Mesendoderm (in vitro differentiated cells): ENCODE measurements around the gene CCDC170. TPM values are rescaled to one million over a fixed set of nuclear protein-coding genes. Genes with fewer than 3 reads are reported as not detected.

Source experiments
- DNase-seq: peaks from one replicate; pipeline ENCODE4 v3.0.0; 2013
- H2AK5ac ChIP-seq: 2 replicates; pipeline ENCODE4 v1.6.1; 2013; ENCODE audit warnings: low read length, inconsistent platforms
- H2BK120ac ChIP-seq: 2 replicates; pipeline ENCODE4 v1.6.1; 2013; ENCODE audit warnings: low read depth, mild to moderate bottlenecking, low read length, moderate library complexity, mixed read lengths
- H2BK15ac ChIP-seq: replicated peaks from 2 replicates; pipeline ENCODE4 v1.6.1; 2013; ENCODE audit warnings: low read depth, mild to moderate bottlenecking, moderate library complexity
- H2BK5ac ChIP-seq: 2 replicates; pipeline ENCODE4 v1.6.1; 2013; ENCODE audit warnings: low read length, inconsistent platforms
- H3K18ac ChIP-seq: 2 replicates; pipeline ENCODE4 v1.6.1; 2013; ENCODE audit warnings: mild to moderate bottlenecking, low read length, mixed read lengths
- H3K23ac ChIP-seq: one replicate; pipeline ENCODE4 v1.6.1; 2013; ENCODE audit warnings: low read length
- H3K27ac ChIP-seq: 2 replicates; pipeline ENCODE4 v1.5.1; 2013; ENCODE audit warnings: low read depth, mild to moderate bottlenecking, inconsistent platforms, low read length, moderate library complexity
- H3K27me3 ChIP-seq: 2 replicates; pipeline ENCODE4 v1.6.1; 2013; ENCODE audit warnings: low read length, control low read depth, mild to moderate bottlenecking, inconsistent platforms; ENCODE audit not compliant: insufficient read depth, poor library complexity
- H3K36me3 ChIP-seq: 2 replicates; pipeline ENCODE4 v1.6.1; 2013; ENCODE audit warnings: low read length, inconsistent platforms; ENCODE audit not compliant: control insufficient read depth, insufficient read depth
- H3K4ac ChIP-seq: one replicate; pipeline ENCODE4 v1.6.1; 2013; ENCODE audit warnings: low read depth, mild to moderate bottlenecking, low read length, moderate library complexity
- H3K4me1 ChIP-seq: 2 replicates; pipeline ENCODE4 v1.6.1; 2013; ENCODE audit warnings: low read depth, low read length, inconsistent platforms; ENCODE audit not compliant: control insufficient read depth
- H3K4me2 ChIP-seq: 2 replicates; pipeline ENCODE4 v1.6.1; 2013; ENCODE audit warnings: low read length
- H3K4me3 ChIP-seq: 2 replicates; pipeline ENCODE4 v1.5.1; 2013; ENCODE audit warnings: mild to moderate bottlenecking, low read length
- H3K56ac ChIP-seq: one replicate; pipeline ENCODE4 v1.6.1; 2013; ENCODE audit warnings: low read length
- H3K79me1 ChIP-seq: 2 replicates; pipeline ENCODE4 v1.6.1; 2013; ENCODE audit warnings: low read length, inconsistent platforms
- H3K79me2 ChIP-seq: 2 replicates; pipeline ENCODE4 v1.6.1; 2013; ENCODE audit warnings: mild to moderate bottlenecking, low read length; ENCODE audit not compliant: control insufficient read depth, insufficient read depth
- H3K9ac ChIP-seq: 2 replicates; pipeline ENCODE4 v1.6.1; 2013; ENCODE audit warnings: low read length, inconsistent platforms
- H4K5ac ChIP-seq: one replicate; pipeline ENCODE4 v1.6.1; 2013; ENCODE audit warnings: low read length
- H4K8ac ChIP-seq: one replicate; pipeline ENCODE4 v1.6.1; 2013; ENCODE audit warnings: low read depth, mild to moderate bottlenecking, control low read depth, low read length, moderate library complexity
- WGBS: extraction: QIAGEN DNeasy Blood & Tissue Kit; methylation state at CpG from one replicate; pipeline ENCODE4 v1.1.7; 2013; ENCODE audit warnings: low lambda C conversion rate, missing lambda C conversion rate; ENCODE audit not compliant: insufficient coverage; ENCODE audit errors: extremely low coverage; 5-methylcytosine and 5-hydroxymethylcytosine counted together
- small RNA-seq: library from polyadenylated mRNA; stranded (forward); fragments of <200 nt; extraction: miRNeasy Mini kit (QIAGEN cat#:217004); gene quantifications from one replicate; pipeline ENCODE3, GENCODE V24; 2013; ENCODE audit not compliant: insufficient read depth

CCDC170 gene

DNA sequence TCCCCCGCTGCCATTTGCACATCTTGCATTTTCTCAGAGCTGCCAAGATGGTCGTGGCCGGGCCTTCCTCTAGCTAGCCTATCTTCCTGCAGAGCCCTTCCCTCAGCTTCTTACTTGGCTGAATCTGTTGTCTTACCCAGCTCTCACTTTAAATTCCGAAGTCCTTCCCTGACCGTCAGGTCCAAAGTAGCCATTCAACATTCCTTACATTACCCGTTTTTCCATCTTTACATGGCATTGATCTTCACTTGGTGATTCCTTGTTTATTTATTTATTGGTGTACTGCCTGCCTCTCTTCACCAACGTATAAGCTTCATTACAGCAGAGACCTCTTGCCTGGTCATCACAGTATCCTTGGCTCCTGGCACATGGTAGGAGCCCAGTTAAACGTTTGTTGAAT, 176.3 kb downstream of the CCDC170 start:
- Histone ChIP-seq H3K79me1 (no peaks in the 10 kb centered on the region), H3K9ac (no peak overlapping the region), H4K8ac (no peak overlapping the region), H3K4me1 (no peaks in the 10 kb centered on the region), H3K4me2 (no peak overlapping the region), H2BK5ac (no peak overlapping the region), H3K56ac (no peak overlapping the region), H3K27ac (no peak overlapping the region), H3K36me3 (no peaks in the 10 kb centered on the region), H2BK15ac (no peak overlapping the region), H3K27me3 (no peaks in the 10 kb centered on the region), H2BK120ac (no peak overlapping the region), H4K5ac (no peak overlapping the region), H3K4me3 (no peak overlapping the region), H3K4ac (no peak overlapping the region), H3K18ac (no peak overlapping the region), H3K23ac (no peak overlapping the region), H2AK5ac (no peak overlapping the region), H3K79me2 (no peaks in the 10 kb centered on the region)
- WGBS: no CpG with 5 or more reads among the region's 8 CpGs
- no peak for DNase-seq

Small RNA genes lying within 50 kb of the gene (small RNA-seq; reads per million reads assigned to genes)
- not detected for gene RNU6-813P
